Sigmoid colon (tissue), 4 donors: ENCODE measurements around the gene UNC119B.

Experiments used
- CTCF ChIP-seq, 4 experiments: fragments of 450-650 bp in 3 of 4; fragments of 200-600 bp in 1 of 4; IDR thresholded peaks; one replicate each; pipeline ENCODE4 v1.5.1; 2016 to 2019; ENCODE audit warnings: antibody characterized with exemption in 4 of 4, mild to moderate bottlenecking in 3 of 4, moderate library complexity in 2 of 4
- POLR2AphosphoS5 ChIP-seq, 4 donors: sonication (generic); formaldehyde crosslinking; IDR thresholded peaks; one replicate each; pipeline ENCODE4 v1.6.1; 2017; ENCODE audit warnings: antibody characterized with exemption in 4 of 4

GRCh38 chr12:120668868-120669840, 41.1 kb upstream of the UNC119B start:
- TF ChIP-seq CTCF (IDR thresholded peaks at IDR 0.05), result no peak
- TF ChIP-seq POLR2AphosphoS5 (IDR thresholded peaks at IDR 0.05), result no peak
